T-helper 1 cell (primary cell): ENCODE data around the gene STARD8.
"Not testable (repeated sequence)": the region's sequence is repeated elsewhere in the genome, so short reads cannot be mapped to it uniquely, and the experiment has no call there.

Source experiments
- DNase-seq, 5 donors: peaks; one replicate each; pipeline ENCODE4 v3.0.0-alpha.2; 2012 to 2020

Gene STARD8

GRCh38 chrX:68658530-68658929, 11.1 kb downstream of the STARD8 start:
- no peak for DNase-seq

GRCh38 chrX:68659385-68659784, 11.9 kb downstream of the STARD8 start:
- no peak for DNase-seq

- no peak for DNase-seq
Measured at GRCh38 chrX:68659786-68660185, 12.3 kb downstream of the STARD8 start.

- DNase-seq, result no peak
Measured at GRCh38 chrX:68660746-68661145, 13.3 kb downstream of the STARD8 start.

GRCh38 chrX:68665502-68665901, 18.0 kb downstream of the STARD8 start:
- DNase-seq, result no peak

GRCh38 chrX:68666580-68666979, 19.1 kb downstream of the STARD8 start:
- DNase-seq, result no peak

- DNase-seq, result no peak
Measured at GRCh38 chrX:68669094-68669860, 21.8 kb downstream of the STARD8 start.

GRCh38 chrX:68669871-68670270, 22.4 kb downstream of the STARD8 start:
- DNase-seq, result no peak

- DNase-seq, result no peak
Measured at GRCh38 chrX:68671221-68671620, 23.8 kb downstream of the STARD8 start.

- DNase-seq, result no peak
Measured at GRCh38 chrX:68672581-68673318, 25.3 kb downstream of the STARD8 start.

- DNase-seq, result no peak
Measured at GRCh38 chrX:68675571-68675970, 28.1 kb downstream of the STARD8 start.

GRCh38 chrX:68676335-68676734, 28.9 kb downstream of the STARD8 start:
- DNase-seq, result no peak

- no peak for DNase-seq
Measured at GRCh38 chrX:68677998-68678397, 30.5 kb downstream of the STARD8 start.

- DNase-seq, result no peak
Measured at GRCh38 chrX:68681443-68681941, 34.0 kb downstream of the STARD8 start.

GRCh38 chrX:68682790-68683189, 35.3 kb downstream of the STARD8 start:
- DNase-seq, result no peak

- no peak for DNase-seq
Measured at GRCh38 chrX:68683580-68683979, 36.1 kb downstream of the STARD8 start.

GRCh38 chrX:68684291-68684918, 36.9 kb downstream of the STARD8 start:
- no peak for DNase-seq

- DNase-seq, result no peak
Measured at GRCh38 chrX:68684919-68685304, 37.4 kb downstream of the STARD8 start.

GRCh38 chrX:68685685-68686084, 38.2 kb downstream of the STARD8 start:
- no peak for DNase-seq

- peak in 1 of 5 donors; percentile 28 for DNase-seq
Measured at GRCh38 chrX:68686097-68686977, 38.9 kb downstream of the STARD8 start.

- not testable (repeated sequence) for DNase-seq
Measured at GRCh38 chrX:68688931-68689330, 41.5 kb downstream of the STARD8 start.

GRCh38 chrX:68690936-68691501, 43.6 kb downstream of the STARD8 start:
- DNase-seq, result no peak
